Panc1 (cell line): ENCODE measurements around the gene TM4SF5.

Source experiments
- POLR2AphosphoS5 ChIP-seq: IDR thresholded peaks from 2 replicates; pipeline ENCODE4 v1.6.1; 2012; ENCODE audit warnings: mild to moderate bottlenecking, low read depth, low read length, moderate library complexity
- TCF7L2 ChIP-seq: IDR thresholded peaks from 2 replicates; pipeline ENCODE4 v1.6.1; 2011; ENCODE audit warnings: mild to moderate bottlenecking, low read depth, low read length, inconsistent platforms
- TF ChIP-seq, protein P1 (sequence below): fragments of 450-650 bp; IDR thresholded peaks from 2 replicates; pipeline ENCODE4 v1.5.1; 2017; ENCODE audit warnings: mild to moderate bottlenecking
- TF ChIP-seq, protein P2 (sequence below), 2 experiments: IDR thresholded peaks; 2 replicates each; pipeline ENCODE4 v1.6.1; 2011 to 2012; ENCODE audit warnings: low read depth in 2 of 2, control low read depth in 1 of 2, low read length in 1 of 2, mild to moderate bottlenecking in 1 of 2, moderate library complexity in 1 of 2; ENCODE audit not compliant: insufficient read depth in 1 of 2

DNA sequence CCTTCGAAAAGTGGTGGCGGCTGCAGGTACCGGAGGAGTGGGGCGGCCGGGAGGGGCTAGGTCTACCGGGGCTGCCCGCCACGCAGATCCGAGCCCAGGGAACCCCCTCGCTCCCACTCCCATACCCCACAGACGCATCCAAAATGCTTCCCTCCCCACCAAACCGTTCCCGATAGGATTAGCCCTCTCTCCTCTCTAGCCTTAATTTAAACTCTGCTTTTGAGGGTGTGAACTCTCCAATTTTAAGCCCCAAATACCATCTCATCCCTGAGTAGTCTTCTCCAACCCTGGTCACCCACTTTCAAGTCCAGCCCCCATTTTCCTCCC is 31.7 kb upstream of the TM4SF5 start:
- TF ChIP-seq TCF7L2 (no peak), POLR2AphosphoS5 (no peak)
- TF ChIP-seq, protein P1, sequence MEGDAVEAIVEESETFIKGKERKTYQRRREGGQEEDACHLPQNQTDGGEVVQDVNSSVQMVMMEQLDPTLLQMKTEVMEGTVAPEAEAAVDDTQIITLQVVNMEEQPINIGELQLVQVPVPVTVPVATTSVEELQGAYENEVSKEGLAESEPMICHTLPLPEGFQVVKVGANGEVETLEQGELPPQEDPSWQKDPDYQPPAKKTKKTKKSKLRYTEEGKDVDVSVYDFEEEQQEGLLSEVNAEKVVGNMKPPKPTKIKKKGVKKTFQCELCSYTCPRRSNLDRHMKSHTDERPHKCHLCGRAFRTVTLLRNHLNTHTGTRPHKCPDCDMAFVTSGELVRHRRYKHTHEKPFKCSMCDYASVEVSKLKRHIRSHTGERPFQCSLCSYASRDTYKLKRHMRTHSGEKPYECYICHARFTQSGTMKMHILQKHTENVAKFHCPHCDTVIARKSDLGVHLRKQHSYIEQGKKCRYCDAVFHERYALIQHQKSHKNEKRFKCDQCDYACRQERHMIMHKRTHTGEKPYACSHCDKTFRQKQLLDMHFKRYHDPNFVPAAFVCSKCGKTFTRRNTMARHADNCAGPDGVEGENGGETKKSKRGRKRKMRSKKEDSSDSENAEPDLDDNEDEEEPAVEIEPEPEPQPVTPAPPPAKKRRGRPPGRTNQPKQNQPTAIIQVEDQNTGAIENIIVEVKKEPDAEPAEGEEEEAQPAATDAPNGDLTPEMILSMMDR, result no peak
- TF ChIP-seq, protein P2, sequence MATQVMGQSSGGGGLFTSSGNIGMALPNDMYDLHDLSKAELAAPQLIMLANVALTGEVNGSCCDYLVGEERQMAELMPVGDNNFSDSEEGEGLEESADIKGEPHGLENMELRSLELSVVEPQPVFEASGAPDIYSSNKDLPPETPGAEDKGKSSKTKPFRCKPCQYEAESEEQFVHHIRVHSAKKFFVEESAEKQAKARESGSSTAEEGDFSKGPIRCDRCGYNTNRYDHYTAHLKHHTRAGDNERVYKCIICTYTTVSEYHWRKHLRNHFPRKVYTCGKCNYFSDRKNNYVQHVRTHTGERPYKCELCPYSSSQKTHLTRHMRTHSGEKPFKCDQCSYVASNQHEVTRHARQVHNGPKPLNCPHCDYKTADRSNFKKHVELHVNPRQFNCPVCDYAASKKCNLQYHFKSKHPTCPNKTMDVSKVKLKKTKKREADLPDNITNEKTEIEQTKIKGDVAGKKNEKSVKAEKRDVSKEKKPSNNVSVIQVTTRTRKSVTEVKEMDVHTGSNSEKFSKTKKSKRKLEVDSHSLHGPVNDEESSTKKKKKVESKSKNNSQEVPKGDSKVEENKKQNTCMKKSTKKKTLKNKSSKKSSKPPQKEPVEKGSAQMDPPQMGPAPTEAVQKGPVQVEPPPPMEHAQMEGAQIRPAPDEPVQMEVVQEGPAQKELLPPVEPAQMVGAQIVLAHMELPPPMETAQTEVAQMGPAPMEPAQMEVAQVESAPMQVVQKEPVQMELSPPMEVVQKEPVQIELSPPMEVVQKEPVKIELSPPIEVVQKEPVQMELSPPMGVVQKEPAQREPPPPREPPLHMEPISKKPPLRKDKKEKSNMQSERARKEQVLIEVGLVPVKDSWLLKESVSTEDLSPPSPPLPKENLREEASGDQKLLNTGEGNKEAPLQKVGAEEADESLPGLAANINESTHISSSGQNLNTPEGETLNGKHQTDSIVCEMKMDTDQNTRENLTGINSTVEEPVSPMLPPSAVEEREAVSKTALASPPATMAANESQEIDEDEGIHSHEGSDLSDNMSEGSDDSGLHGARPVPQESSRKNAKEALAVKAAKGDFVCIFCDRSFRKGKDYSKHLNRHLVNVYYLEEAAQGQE (IDR thresholded peaks at IDR 0.05; ENCODE audit: insufficient read depth in 1 of 2, low read depth in 2 of 2, low read length in 1 of 2), result no peak
